ENCODE measurements around the gene CCDC27.
"Not testable (repeated sequence)": the region's sequence is repeated elsewhere in the genome, so short reads cannot be mapped to it uniquely, and the experiment has no call there.

CCDC27 gene

DNA sequence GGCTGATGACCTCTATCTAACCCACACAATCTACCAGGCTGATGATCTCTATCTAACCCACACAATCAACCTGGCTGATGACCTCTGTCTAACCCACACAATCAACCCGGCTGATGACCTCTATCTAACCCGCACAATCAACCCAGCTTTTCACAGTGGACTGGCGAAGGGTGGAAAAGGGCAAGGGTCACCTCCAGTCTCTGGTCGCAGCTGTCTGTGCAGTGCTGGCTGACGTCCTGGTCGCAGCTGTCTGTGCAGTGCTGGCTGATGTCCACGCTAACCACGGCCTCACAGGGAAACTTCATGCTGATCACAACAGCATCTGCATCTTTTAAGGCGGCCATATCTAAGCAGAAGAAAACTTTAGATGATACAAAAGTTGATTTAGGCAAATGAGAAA is 12.2 kb upstream of the CCDC27 start:
- no peak for DNase-seq

DNA sequence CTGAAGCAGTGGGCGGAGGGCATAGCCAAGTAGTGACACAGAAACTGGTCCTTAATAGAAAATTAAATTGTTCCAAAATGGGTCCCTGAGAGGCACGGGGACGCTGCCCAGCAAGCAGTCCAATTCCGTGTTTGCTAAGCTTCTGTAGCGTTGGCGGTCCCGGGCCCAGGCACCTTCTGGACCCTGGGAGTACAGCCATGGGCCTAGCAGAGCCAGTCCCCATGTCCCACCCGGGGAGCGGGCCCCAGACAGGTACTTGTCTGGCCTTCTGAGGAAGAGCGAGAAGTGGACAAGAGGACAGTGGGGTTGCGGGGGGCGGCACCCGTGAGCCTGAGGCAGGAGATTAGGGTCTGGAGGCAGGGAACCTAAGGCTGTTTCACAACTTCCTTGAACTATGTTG is 11.5 kb upstream of the CCDC27 start:
- no peak for DNase-seq

- no peak for DNase-seq
These were observed 10.4 kb upstream of the CCDC27 start for GRCh38 chr1:3741566-3742438.

DNA sequence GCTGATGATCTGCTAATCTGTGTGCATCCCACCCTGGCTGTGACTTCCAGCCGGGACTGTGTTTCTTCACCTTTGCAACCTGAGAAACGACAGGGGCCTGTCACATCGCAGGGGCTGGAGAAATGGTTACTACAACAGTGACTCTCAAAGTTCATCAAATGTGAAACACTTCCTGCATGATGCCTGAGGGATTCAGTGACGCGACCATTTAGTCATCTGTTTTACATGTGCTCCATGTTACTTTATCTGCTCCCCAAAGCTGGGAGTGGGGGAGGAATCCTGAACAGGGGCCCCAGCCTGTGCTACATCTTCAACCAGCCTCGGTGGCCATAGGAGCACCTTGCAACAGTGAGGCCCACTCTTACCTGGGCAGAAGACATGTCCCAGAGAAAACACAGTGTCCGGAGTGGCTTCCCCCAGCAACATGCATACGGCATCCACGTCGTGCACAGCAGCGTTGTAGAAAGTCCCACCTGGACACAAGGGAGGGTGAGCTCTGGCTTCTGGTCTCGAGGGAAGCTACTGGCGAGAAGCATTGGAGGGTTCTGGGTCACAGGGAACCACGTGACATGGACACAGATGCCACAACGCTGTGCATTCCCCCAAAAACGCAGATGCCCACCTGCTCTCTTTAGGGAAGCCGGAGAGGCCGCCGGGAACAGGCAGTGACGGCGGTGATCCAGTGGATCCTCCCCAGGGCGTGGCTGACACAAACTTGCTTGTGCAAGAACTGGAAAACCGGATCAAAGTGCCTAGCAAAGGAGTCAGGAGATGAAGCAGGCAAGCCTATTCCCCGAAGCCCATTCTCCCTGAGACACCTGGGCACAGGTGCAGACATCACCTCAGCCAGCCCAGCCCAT is 9.6 kb upstream of the CCDC27 start:
- no peak for DNase-seq

GRCh38 chr1:3743421-3743820 is 8.8 kb upstream of the CCDC27 start:
- no peak for DNase-seq

DNA sequence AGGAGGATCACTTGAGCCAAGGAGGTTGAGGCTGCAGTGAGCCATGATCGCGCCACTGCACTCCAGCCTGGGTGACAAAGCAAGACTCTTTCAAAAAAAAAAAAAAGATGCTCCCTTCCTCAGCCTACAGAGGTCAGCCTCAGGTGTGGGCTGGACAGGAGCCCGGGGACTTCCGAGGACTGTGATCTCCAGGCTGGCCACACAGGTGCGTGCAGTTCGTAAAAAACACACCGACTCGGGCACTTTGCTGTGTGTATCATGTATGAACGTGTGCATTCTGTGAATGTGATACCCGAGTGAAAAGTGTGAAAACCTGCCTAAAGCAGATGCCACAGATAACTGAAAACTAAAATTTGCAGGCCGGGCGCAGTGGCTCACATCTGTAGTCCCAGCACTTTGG is 8.4 kb upstream of the CCDC27 start:
- DNase-seq: no peak

DNA sequence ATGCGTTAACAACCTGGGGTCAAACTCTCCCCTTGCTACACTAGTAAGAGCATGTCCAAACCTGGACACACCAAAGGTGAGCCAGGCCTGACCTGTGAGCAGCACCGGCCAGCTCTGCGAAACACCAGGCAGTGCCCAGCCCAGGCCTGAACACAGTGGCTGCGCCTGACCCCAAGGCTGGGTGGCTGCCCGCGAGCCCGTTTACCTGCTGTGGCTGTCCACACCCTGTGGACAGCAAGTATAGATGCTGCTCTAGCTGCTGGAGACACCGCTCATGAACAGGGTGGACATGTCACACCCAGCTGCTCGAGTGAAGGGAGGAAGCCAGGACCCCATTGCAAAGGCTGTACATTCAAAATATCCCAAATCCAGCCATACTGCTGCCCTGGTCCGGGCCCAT is 7.6 kb upstream of the CCDC27 start:
- no peak for DNase-seq

DNA sequence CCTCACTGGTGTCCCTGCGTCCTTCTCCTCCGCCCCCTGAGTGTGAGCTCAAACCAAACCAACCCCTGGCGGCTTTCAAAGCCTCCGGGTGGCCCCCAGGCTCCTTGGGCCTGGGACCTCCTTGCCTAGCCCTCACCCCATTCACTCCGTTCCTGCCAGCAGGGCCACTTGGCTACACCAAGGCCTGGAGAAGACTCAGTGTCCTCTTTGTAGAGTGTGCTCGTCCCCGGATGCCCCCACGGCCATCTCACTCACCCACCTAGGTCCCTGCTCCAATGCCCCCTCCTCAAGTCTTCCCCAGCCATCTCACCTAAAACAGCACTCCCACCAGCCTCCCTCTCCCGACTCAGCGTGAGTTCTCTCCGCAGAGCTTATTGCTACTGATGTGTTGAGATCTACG is 7.2 kb upstream of the CCDC27 start:
- no peak for DNase-seq

GRCh38 chr1:3745590-3746381 is 6.5 kb upstream of the CCDC27 start:
- DNase-seq: no peak

DNA sequence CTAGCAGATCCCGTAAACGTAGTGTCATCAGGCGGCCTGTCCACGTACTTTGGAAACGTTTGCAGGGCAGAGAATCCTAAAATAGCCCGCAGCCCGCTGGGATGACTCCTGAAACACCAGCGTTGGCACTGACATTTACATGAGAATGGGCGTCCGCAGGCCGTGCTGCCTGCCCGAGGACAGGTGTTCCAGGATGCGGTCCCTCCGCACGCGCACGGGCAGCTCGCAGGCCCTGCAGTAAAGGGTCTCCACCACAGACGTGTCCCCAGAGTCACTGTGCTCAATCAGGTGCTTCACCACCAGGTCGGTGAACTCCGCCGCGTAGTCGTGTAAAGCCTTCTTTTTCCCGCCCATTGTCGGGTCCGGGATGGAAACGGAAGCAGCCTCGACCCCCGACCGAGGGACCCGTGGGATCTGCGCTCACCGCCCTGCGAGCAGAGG is 5.8 kb upstream of the CCDC27 start:
- DNase-seq: no peak

DNA sequence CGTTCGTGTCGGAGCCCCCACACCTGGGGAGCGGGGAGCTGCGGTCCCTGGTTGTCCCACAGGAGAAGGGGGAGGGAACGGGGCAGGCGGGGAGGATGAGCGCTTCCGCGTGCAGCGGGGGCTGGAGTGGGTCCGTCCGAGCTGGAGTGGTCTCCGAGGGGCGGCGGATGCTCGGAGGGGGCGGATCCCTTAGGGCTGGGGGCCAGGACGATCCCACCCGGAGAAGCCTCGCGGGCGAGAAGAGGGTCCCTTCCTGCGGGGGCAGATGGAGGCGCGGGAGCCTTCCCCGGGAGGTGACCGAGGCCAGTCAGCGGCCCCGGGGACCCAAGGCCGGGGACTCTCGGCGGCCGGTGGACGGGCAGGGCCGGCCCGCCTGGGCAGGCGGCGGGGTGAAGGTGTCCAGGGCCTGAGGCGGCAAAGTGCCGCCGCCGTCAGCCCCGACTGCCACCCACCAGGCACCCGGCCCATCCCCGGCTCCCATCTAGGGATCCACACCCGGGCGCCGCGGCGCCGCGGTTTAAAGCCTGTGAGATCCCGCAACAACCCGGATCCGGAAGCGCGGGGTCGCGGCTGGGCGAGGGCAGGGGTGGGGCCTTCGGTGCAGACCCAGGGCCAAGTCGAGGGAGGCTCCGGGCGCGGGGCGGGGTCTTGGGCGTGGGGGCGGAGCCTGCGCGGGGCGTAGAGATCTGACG is 5.3 kb upstream of the CCDC27 start:
- no peak for DNase-seq

DNA sequence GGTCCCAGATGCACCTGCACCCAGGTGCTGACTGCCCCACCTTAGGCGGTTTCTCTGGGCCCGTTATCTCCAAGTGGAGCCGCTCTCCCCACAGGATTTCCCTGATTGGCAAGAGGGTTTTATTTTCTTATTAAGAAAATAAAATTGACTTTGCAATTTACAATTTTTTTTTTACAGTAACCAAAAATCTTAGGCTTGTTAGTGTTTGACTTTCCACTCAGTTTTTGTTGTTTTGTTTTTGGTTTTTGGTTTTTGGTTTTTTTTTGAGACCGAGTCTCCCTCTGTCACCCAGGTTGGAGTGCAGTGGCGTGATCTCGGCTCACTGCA is 4.8 kb upstream of the CCDC27 start:
- DNase-seq: no peak

- DNase-seq: no peak
These were observed 4.3 kb upstream of the CCDC27 start for GRCh38 chr1:3747903-3748302.

GRCh38 chr1:3748316-3748900 is 3.8 kb upstream of the CCDC27 start:
- not testable (repeated sequence) for DNase-seq

GRCh38 chr1:3749512-3749911 is 2.7 kb upstream of the CCDC27 start:
- DNase-seq: no peak

DNA sequence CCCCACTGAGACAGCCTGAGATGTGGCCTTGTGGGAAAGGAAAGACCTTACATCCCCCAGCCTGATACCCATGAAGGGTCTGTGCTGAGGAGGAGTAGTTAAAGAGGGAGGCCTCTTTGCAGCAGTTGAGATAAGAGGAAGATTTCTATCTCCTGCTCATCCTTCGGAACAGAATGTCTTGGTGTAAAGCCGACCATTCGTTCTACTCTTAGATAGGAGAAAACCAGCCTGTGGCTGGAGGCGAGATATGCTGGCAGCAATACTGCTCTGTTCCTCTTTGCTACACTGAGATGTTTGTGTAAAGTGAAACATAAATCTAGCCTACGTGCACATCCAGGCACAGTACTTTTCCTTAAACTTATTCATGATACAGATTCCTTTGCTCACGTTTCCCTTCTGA is 1.5 kb upstream of the CCDC27 start:
- no peak for DNase-seq

DNA sequence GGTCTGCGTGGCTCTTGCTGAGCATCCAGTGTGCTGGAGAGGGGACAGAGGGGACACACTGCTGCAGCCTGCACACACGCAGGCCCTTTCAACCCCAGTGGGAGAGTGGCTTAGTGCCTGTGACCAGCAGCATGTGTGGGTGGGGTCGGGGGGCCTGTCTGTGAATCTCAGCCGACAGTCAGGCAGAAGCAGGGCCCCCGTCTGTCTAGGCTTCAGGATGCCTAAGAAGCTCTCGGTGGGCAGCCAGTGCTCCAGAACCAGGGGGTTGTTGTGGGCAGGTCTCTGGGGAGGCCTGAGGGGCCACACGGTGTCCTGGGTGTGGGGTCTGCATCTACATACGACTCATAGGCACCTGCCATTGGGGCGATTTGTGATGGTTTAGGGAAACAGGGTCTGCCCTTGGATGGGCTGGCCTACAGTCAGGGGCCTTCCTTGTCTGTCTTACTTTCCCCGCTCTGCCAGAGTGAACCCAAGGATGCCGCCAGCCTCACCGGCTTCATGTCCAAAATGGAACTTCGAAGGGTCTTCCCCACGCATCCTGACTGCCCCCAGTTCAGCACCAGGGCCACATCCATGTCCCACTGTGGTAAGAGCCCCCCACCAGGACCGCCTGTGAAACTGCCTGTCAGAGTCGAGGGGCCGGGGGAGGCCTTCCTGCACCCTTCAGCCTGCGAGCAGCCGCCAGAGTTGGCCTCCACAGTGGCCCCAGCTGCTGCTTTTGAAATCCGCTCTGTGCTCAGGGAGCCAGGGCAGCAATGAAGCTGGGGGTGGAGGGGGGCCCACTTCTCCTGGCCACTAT is 1.6 kb downstream of the CCDC27 start:
- DNase-seq: no peak

DNA sequence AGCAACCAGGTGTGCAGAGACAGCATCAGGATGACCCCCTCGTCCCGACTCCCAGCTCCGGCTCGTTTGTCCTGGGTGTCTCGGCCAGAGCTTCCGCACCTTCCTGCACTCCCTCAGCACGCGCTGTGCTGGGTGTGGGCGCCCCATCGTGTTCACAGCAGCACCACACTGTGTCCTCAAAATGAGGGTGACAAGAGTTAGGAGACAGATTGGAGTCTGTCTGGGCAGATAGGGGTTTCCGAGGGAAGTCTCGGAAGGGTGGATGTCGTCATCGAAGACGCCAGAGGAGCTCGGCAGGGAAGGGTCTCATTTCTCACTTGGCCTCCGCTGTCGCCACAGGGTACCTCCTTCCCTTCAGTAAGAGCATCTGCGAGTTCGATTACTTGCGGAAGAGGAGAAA is 4.1 kb downstream of the CCDC27 start:
- DNase-seq: no peak

DNA sequence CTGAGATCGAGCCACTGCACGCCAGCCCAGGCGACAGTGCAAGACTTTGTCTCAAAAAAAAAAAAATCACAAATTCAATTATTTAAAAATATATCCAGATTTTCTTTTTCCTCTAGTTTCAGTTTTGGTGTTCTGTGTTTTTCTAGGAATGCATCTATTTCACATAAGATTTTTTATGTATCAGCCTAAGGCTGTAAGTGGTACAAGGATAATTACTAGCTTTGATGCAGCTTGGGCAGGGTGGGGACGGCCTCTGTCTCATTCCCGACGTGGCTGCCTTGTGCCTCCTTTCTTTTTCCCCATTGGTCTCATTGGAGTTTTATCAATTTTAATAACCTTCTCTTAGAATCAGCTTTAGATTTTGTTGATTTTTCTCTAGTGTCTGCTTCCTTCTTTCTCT is 6.9 kb downstream of the CCDC27 start:
- no peak for DNase-seq

DNA sequence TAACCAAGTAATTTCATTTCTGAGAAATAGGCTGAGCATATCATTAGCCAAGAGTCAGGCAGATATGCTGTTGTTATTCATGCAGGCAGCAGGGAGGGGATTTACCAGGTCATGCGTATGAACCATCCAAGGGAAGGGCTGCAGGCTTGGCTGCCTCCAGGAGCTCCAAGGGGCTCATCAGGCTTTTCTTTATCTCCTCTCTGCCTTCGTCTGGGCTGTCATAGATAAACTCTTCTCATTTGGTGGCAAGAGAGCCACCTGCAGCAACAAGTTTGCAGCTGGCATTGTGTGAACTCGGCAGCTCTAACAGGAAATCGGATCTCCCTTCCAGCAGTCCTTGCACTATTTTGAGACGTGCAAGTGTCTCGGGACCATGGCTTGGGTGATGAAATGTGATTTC is 7.5 kb downstream of the CCDC27 start:
- DNase-seq: no peak

GRCh38 chr1:3761296-3762010 is 9.2 kb downstream of the CCDC27 start:
- no peak for DNase-seq

Measured in NK-92 treated with Interleukin-12 subunit alpha and Interleukin-12 subunit beta, amount 100 ng/mL, for 24 hours (cell line).